Gastrocnemius medialis (tissue), 4 donors: ENCODE results near the gene SRD5A2.

ENCODE experiments used
- CTCF ChIP-seq, 5 experiments: fragments of 450-650 bp in 3 of 5; fragments of 200-600 bp in 2 of 5; sonication (generic) in 2 of 5; IDR thresholded peaks in 4 of 5; conservative IDR thresholded peaks in 1 of 5; 1 replicate in 4 of 5; 2 replicates in 1 of 5; pipeline ENCODE4 v1.5.1; 2016 to 2019; ENCODE audit warnings: antibody characterized with exemption in 5 of 5, mild to moderate bottlenecking in 3 of 5, moderate library complexity in 3 of 5
- POLR2A ChIP-seq, 2 donors: fragments of 450-650 bp; IDR thresholded peaks; one replicate each; pipeline ENCODE4 v1.6.1; 2017; ENCODE audit warnings: antibody characterized with exemption in 2 of 2, mild to moderate bottlenecking in 2 of 2, moderate library complexity in 2 of 2

GRCh38 chr2:31558401-31559295 is 22.1 kb downstream of the SRD5A2 start:
- TF ChIP-seq POLR2A (IDR thresholded peaks at IDR 0.05) (no peak), CTCF (IDR thresholded peaks at IDR 0.05 in 4 of 5, conservative IDR thresholded peaks at IDR 0.05 in 1 of 5) (no peak)
